Measurements from ENCODE around the gene SUPT3H. TPM values are rescaled to one million over a fixed set of nuclear protein-coding genes. Genes with fewer than 3 reads are reported as not detected.

The SUPT3H gene
- total and polyA plus RNA-seq, 2 of the 8 experiments (the other 6 are each of a cell fraction or from before 2014, with no cell fraction given) = 18.8 to 23.0 TPM

DNA sequence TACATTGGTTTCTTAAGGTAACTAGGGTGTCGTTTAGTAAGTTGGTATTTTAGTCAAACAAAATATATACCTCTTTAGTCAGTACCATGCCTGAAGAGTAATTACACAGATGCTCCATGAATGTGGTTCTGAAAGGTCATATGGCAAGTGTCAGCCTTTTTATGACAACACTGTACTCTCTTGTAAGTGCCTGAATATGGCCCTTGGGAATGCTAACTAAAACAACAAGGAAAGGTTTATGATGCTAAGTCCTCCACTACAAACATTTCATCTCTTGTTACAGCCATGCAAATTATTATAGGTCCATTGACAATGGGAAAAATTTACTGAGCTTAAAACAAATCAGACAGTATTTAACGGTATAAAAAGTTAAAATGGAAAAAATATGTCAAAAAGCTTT lies 39.0 kb upstream of the SUPT3H start (continued):
- TF ChIP-seq SAP30 (IDR thresholded peaks at IDR 0.05; ENCODE audit: insufficient read depth, insufficient replicate concordance, low read length) (no peak), BCL11A (IDR thresholded peaks at IDR 0.05; ENCODE audit: low read depth in 2 of 2, low read length in 2 of 2) (no peak), NANOG (IDR thresholded peaks at IDR 0.05; ENCODE audit: insufficient read depth, low read depth, low read length, poor library complexity, severe bottlenecking) (no peak), PHF8 (conservative IDR thresholded peaks at IDR 0.05; ENCODE audit: low read depth, low read length) (no peak), GABPA (IDR thresholded peaks at IDR 0.05; ENCODE audit: borderline replicate concordance, insufficient read depth, low read length) (no peak)
- TF ChIP-seq, protein P1, sequence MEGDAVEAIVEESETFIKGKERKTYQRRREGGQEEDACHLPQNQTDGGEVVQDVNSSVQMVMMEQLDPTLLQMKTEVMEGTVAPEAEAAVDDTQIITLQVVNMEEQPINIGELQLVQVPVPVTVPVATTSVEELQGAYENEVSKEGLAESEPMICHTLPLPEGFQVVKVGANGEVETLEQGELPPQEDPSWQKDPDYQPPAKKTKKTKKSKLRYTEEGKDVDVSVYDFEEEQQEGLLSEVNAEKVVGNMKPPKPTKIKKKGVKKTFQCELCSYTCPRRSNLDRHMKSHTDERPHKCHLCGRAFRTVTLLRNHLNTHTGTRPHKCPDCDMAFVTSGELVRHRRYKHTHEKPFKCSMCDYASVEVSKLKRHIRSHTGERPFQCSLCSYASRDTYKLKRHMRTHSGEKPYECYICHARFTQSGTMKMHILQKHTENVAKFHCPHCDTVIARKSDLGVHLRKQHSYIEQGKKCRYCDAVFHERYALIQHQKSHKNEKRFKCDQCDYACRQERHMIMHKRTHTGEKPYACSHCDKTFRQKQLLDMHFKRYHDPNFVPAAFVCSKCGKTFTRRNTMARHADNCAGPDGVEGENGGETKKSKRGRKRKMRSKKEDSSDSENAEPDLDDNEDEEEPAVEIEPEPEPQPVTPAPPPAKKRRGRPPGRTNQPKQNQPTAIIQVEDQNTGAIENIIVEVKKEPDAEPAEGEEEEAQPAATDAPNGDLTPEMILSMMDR (IDR thresholded peaks at IDR 0.05; ENCODE audit: control extremely low read depth in 1 of 3, insufficient read depth in 1 of 3, low read depth in 1 of 3, low read length in 3 of 3) = no peak
